DOHH2 (cell line): Measurements from ENCODE around the gene KRTAP10-12.

ENCODE experiments used
- H3F3A ChIP-seq: fragments of 200-600 bp; sonication (generic), shearing (Covaris generic); 2 replicates; pipeline ENCODE4 v1.6.0; 2016; ENCODE audit warnings: antibody characterized with exemption, mild to moderate bottlenecking; ENCODE audit not compliant: control insufficient read depth, insufficient read depth
- H3K27ac ChIP-seq: fragments of 200-600 bp; sonication (generic); 2 replicates; pipeline ENCODE4 v1.5.1; 2014; ENCODE audit warnings: low read depth, mild to moderate bottlenecking, low read length, moderate library complexity
- H3K27me3 ChIP-seq: fragments of 200-600 bp; sonication (generic); 2 replicates; pipeline ENCODE4 v1.6.1; 2014; ENCODE audit warnings: mild to moderate bottlenecking, low read length, mixed read lengths; ENCODE audit not compliant: control insufficient read depth
- H3K36me3 ChIP-seq: fragments of 200-600 bp; sonication (generic); 2 replicates; pipeline ENCODE4 v1.6.1; 2014; ENCODE audit warnings: mild to moderate bottlenecking, low read length, moderate library complexity, mixed read lengths; ENCODE audit not compliant: control insufficient read depth
- H3K4me1 ChIP-seq: fragments of 200-600 bp; sonication (generic); 2 replicates; pipeline ENCODE4 v1.6.1; 2014; ENCODE audit warnings: mild to moderate bottlenecking, low read length, mixed read lengths; ENCODE audit not compliant: control insufficient read depth
- H3K4me2 ChIP-seq: fragments of 200-600 bp; sonication (generic); 2 replicates; pipeline ENCODE4 v1.6.0; 2014; ENCODE audit warnings: mild to moderate bottlenecking, low read length, moderate library complexity
- H3K4me3 ChIP-seq: fragments of 200-600 bp; sonication (generic); 2 replicates; pipeline ENCODE4 v1.5.1; 2014; ENCODE audit warnings: mild to moderate bottlenecking, low read length, mixed read lengths
- H3K79me2 ChIP-seq: fragments of 200-600 bp; sonication (generic); 2 replicates; pipeline ENCODE4 v1.6.1; 2014; ENCODE audit warnings: mild to moderate bottlenecking, low read length, mixed read lengths; ENCODE audit not compliant: control insufficient read depth
- H3K9me2 ChIP-seq: fragments of 200-600 bp; sonication (generic); replicated peaks from 2 replicates; pipeline ENCODE4 v1.6.1; 2014; ENCODE audit warnings: mild to moderate bottlenecking, low read length, mixed read lengths; ENCODE audit not compliant: control insufficient read depth
- H3K9me3 ChIP-seq: fragments of 200-600 bp; sonication (generic); 2 replicates; pipeline ENCODE4 v1.6.1; 2014; ENCODE audit warnings: antibody characterized with exemption, low read length, mixed read lengths; ENCODE audit not compliant: control insufficient read depth, insufficient read depth
- H4K20me1 ChIP-seq: fragments of 200-600 bp; sonication (generic); 2 replicates; pipeline ENCODE4 v1.6.0; 2014; ENCODE audit warnings: low read depth, mild to moderate bottlenecking, antibody characterized with exemption, low read length, moderate library complexity; ENCODE audit not compliant: control insufficient read depth, insufficient read depth
- CTCF ChIP-seq: fragments of 200-600 bp; sonication (generic); IDR thresholded peaks from one replicate; pipeline ENCODE4 v1.5.1; 2014; ENCODE audit warnings: antibody characterized with exemption, mild to moderate bottlenecking, low read depth, low read length; ENCODE audit not compliant: poor library complexity, severe bottlenecking
- EZH2phosphoT487 ChIP-seq: fragments of 200-600 bp; sonication (generic); IDR thresholded peaks from 2 replicates; pipeline ENCODE4 v1.6.1; 2017; ENCODE audit warnings: borderline replicate concordance, mild to moderate bottlenecking, antibody characterized with exemption, low read length, moderate library complexity, mixed read lengths

KRTAP10-12 gene

GRCh38 chr21:44664691-44665090, 32.3 kb upstream of the KRTAP10-12 start:
- Histone ChIP-seq H3K9me2 (no peaks in the 10 kb centered on the region), H3K4me2 (no peak overlapping the region), H4K20me1 (no peaks in the 10 kb centered on the region), H3K4me1 (no peaks in the 10 kb centered on the region), H3K36me3 (no peaks in the 10 kb centered on the region), H3K27ac (no peak overlapping the region), H3K27me3 (no peaks in the 10 kb centered on the region), H3K9me3 (no peaks in the 10 kb centered on the region), H3F3A (no peaks in the 10 kb centered on the region), H3K79me2 (no peaks in the 10 kb centered on the region), H3K4me3 (no peak overlapping the region)
- no peak for TF ChIP-seq EZH2phosphoT487
- no peak for TF ChIP-seq CTCF

GRCh38 chr21:44666401-44667320, 30.3 kb upstream of the KRTAP10-12 start, which contains the start of gene KRTAP12-2:
Gene KRTAP12-2 (minus strand): TSS chr21:44666927. CDS start chr21:44666886, 41 bp downstream.
- H3K36me3 ChIP-seq: no peaks in the 10 kb centered on the region
- H3K27ac ChIP-seq: no peak within 1 kb of the TSS
- no peak within 1 kb of the TSS for H3K4me3 ChIP-seq
- no peaks in the 10 kb centered on the region for H3K27me3 ChIP-seq
- H3K9me2 ChIP-seq: no peaks in the 10 kb centered on the region
- no peak within 1 kb of the TSS for H3K4me2 ChIP-seq
- no peak for TF ChIP-seq EZH2phosphoT487
- TF ChIP-seq CTCF: no peak
- no peaks in the 10 kb centered on the region for H3F3A ChIP-seq
- peaks cover 2% of the 10 kb centered on the region; the same call in 1 of the 2 replicates for H3K9me3 ChIP-seq
- no peaks in the 10 kb centered on the region for H3K4me1 ChIP-seq
- H4K20me1 ChIP-seq: no peaks in the 10 kb centered on the region
- no peaks in the 10 kb centered on the region for H3K79me2 ChIP-seq

GRCh38 chr21:44667612-44668011, 29.4 kb upstream of the KRTAP10-12 start:
- H3K9me3 ChIP-seq: peaks cover 2% of the 10 kb centered on the region; the same call in 1 of the 2 replicates
- no peaks in the 10 kb centered on the region for H3K27me3 ChIP-seq
- H3K79me2 ChIP-seq: no peaks in the 10 kb centered on the region
- H3K27ac ChIP-seq: no peak overlapping the region
- H3K9me2 ChIP-seq: no peaks in the 10 kb centered on the region
- no peaks in the 10 kb centered on the region for H4K20me1 ChIP-seq
- no peak for TF ChIP-seq CTCF
- no peak for TF ChIP-seq EZH2phosphoT487
- no peak overlapping the region for H3K4me3 ChIP-seq
- no peaks in the 10 kb centered on the region for H3K4me1 ChIP-seq
- no peaks in the 10 kb centered on the region for H3F3A ChIP-seq
- H3K36me3 ChIP-seq: no peaks in the 10 kb centered on the region
- H3K4me2 ChIP-seq: no peak overlapping the region
